RPMI8226 (cell line): ENCODE measurements around the gene CCNB1.
"Not testable (repeated sequence)": the region's sequence is repeated elsewhere in the genome, so short reads cannot be mapped to it uniquely, and the experiment has no call there.

Experiments used
- DNase-seq: peaks from one replicate; pipeline ENCODE4 v3.0.0-alpha.2; 2015

The CCNB1 gene

GRCh38 chr5:69166686-69167492 is at the start of gene CCNB1:
CCNB1 (plus strand) TSS chr5:69167150; CDS start chr5:69167263, 113 bp downstream.
- peak; percentile 100 for DNase-seq

- no peak for DNase-seq
These were observed 37.5 kb upstream of the CCNB1 start for GRCh38 chr5:69129413-69129812.

- no peak for DNase-seq
These were observed 36.7 kb upstream of the CCNB1 start for GRCh38 chr5:69130241-69130640.

GRCh38 chr5:69131304-69131703 is 35.6 kb upstream of the CCNB1 start:
- DNase-seq = no peak

GRCh38 chr5:69134126-69134525 is 32.8 kb upstream of the CCNB1 start:
- no peak for DNase-seq

GRCh38 chr5:69136293-69136692 is 30.7 kb upstream of the CCNB1 start:
- no peak for DNase-seq

GRCh38 chr5:69137208-69137607 is 29.7 kb upstream of the CCNB1 start:
- not testable (repeated sequence) for DNase-seq

- DNase-seq = no peak
These were observed 29.1 kb upstream of the CCNB1 start for GRCh38 chr5:69137807-69138206.

GRCh38 chr5:69138766-69139165 is 28.2 kb upstream of the CCNB1 start:
- DNase-seq = no peak

- not testable (repeated sequence) for DNase-seq
These were observed 26.7 kb upstream of the CCNB1 start for GRCh38 chr5:69140239-69140638.

- no peak for DNase-seq
These were observed 26.1 kb upstream of the CCNB1 start for GRCh38 chr5:69140827-69141226.

- not testable (repeated sequence) for DNase-seq
These were observed 18.4 kb upstream of the CCNB1 start for GRCh38 chr5:69148576-69148975.

GRCh38 chr5:69148981-69149675 is 17.8 kb upstream of the CCNB1 start:
- no peak for DNase-seq

GRCh38 chr5:69149676-69150010 is 17.3 kb upstream of the CCNB1 start:
- no peak for DNase-seq

GRCh38 chr5:69152731-69153130 is 14.2 kb upstream of the CCNB1 start:
- no peak for DNase-seq

- no peak for DNase-seq
These were observed 10.5 kb upstream of the CCNB1 start for GRCh38 chr5:69156456-69156855.

- no peak for DNase-seq
These were observed 8.9 kb upstream of the CCNB1 start for GRCh38 chr5:69158039-69158438.

- no peak for DNase-seq
These were observed 6.3 kb upstream of the CCNB1 start for GRCh38 chr5:69160651-69161050.

- DNase-seq = peak; percentile 11
These were observed 524 bp downstream of the CCNB1 start for GRCh38 chr5:69167493-69167855.

GRCh38 chr5:69167929-69168328 is 979 bp downstream of the CCNB1 start:
- no peak for DNase-seq

GRCh38 chr5:69170495-69170894 is 3.5 kb downstream of the CCNB1 start:
- no peak for DNase-seq

- DNase-seq = no peak
These were observed 4.0 kb downstream of the CCNB1 start for GRCh38 chr5:69170969-69171368.

- DNase-seq = not testable (repeated sequence)
These were observed 14.8 kb downstream of the CCNB1 start for GRCh38 chr5:69181659-69182293.

- DNase-seq = no peak
These were observed 17.7 kb downstream of the CCNB1 start for GRCh38 chr5:69184621-69185020.
